ENCODE results near the gene B9D2.

DNA sequence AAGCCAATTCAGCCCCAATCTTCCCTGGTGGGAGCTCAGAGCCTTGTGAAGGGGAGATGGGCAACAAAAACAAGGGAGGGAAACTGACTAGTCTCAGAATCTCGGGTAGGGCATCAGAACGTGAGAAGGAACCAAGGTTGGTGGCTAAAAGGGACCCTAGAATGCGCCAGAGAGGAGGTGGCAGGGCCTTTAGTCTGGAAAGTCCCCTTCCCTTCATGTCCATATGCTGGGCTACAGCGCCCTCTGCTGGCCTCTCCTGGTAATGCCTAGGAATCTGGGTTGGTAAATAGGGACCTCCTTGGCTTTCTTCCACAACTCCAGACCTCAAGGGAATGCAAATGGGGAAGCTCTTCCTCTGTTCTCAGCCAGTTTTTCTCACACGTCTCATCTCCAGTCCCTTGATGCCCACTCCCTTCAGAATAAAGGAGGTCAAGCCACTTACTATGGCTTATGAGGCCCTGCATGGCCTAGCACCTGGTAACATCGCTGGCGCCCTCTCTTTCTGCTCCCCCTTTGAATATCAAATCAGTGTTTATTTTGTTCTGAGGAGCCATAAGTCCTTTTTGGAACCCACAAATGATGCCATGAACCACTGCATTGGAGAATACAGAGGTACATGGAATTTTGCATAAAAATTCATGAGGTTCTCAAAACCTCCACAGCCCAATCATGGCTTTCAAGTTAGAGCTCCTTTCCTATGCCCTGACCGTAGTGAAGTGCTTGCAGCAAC lies 55.3 kb downstream of the B9D2 start:
- TF ChIP-seq, protein P1, sequence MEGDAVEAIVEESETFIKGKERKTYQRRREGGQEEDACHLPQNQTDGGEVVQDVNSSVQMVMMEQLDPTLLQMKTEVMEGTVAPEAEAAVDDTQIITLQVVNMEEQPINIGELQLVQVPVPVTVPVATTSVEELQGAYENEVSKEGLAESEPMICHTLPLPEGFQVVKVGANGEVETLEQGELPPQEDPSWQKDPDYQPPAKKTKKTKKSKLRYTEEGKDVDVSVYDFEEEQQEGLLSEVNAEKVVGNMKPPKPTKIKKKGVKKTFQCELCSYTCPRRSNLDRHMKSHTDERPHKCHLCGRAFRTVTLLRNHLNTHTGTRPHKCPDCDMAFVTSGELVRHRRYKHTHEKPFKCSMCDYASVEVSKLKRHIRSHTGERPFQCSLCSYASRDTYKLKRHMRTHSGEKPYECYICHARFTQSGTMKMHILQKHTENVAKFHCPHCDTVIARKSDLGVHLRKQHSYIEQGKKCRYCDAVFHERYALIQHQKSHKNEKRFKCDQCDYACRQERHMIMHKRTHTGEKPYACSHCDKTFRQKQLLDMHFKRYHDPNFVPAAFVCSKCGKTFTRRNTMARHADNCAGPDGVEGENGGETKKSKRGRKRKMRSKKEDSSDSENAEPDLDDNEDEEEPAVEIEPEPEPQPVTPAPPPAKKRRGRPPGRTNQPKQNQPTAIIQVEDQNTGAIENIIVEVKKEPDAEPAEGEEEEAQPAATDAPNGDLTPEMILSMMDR (IDR thresholded peaks at IDR 0.05; ENCODE audit: poor library complexity): peak; percentile 97
- no peak for TF ChIP-seq EZH2 (IDR thresholded peaks at IDR 0.05; ENCODE audit: borderline replicate concordance)

Data from hepatocyte (in vitro differentiated cells).